HG02870 (cell line): Measurements from ENCODE around the gene RPL13.

Experiments used
- ATAC-seq: cut with Tn5 transposase; IDR thresholded peaks from one replicate; pipeline ENCODE4 v1.9.1; 2021; ENCODE audit warnings: mild to moderate bottlenecking, moderate library complexity; ENCODE audit not compliant: unreplicated experiment

RPL13 gene

DNA sequence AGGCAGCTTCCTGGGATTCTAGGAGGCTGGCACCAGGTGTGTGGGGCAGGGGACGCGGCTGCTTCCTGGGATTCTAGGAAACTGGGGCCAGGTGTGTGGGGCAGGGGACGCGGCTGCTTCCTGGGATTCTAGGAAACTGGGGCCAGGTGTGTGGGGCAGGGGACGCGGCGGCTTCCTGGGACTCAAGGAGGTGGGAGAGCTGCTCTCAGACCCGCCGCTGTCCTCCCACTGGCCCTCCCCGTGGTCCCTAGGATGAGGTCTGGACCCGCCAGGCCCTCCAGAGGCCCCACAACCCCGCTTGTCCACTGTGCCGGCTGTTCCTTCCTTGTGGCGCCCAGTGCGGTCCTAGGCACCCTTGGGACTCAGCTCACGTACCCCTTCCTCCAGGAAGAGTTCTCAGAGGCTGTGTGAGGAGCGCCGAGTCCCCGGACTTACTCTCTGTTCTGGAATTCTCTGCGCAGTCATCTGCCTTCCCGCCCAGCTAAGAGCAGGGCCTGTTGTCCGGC lies 53.5 kb downstream of the RPL13 start:
- ATAC-seq: no peak
